ENCODE results near the gene ZC3H18.

ZC3H18 gene

DNA sequence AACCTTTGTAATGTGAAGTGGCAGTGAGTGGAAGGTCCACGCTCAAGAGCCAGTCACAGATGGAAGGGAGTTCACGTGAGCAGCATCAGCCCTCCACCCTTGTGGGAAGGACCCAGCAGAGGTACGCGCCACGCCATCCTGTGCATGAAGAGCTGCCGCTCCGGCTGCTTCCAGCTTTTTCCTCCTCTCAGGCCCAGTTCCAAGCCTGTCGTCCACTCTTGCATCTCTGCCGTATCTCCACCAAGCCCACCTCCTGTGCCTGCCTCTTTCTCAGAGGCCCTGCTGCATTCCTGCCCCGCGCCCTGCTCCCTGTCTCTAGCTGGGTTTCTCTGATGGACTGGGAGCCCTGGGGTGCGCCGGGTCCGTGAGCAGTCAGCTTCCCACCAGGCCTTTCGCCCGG lies 10.2 kb downstream of the ZC3H18 start:
- no peak overlapping the region for H3K4me3 ChIP-seq (replicated peaks; ENCODE audit: low read depth, low read length)
- TF ChIP-seq, protein P1, sequence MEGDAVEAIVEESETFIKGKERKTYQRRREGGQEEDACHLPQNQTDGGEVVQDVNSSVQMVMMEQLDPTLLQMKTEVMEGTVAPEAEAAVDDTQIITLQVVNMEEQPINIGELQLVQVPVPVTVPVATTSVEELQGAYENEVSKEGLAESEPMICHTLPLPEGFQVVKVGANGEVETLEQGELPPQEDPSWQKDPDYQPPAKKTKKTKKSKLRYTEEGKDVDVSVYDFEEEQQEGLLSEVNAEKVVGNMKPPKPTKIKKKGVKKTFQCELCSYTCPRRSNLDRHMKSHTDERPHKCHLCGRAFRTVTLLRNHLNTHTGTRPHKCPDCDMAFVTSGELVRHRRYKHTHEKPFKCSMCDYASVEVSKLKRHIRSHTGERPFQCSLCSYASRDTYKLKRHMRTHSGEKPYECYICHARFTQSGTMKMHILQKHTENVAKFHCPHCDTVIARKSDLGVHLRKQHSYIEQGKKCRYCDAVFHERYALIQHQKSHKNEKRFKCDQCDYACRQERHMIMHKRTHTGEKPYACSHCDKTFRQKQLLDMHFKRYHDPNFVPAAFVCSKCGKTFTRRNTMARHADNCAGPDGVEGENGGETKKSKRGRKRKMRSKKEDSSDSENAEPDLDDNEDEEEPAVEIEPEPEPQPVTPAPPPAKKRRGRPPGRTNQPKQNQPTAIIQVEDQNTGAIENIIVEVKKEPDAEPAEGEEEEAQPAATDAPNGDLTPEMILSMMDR (IDR thresholded peaks at IDR 0.05; ENCODE audit: low read depth, low read length, missing control alignments), result no peak
- no peak for DNase-seq (ENCODE audit: extremely low read depth, low read depth)

DNA sequence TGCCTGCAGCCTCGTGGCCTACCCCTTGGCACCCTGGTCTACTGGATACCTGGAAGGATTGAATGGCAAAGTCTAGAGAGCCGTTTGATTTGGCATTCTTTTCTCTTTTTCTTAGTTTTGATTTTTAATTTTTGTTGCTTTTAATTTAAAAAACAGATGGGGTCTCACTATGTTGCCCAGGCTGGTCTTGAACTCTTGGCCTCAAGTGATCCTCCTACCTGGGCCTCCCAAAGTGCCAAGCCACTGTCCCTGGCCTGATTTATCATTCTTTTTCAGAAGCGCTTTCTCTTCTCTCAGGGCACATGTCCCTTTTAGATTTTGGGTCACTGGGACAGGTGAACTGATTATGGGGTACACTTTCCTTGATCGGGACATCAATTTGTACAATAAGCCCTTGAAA lies 10.8 kb downstream of the ZC3H18 start:
- H3K4me3 ChIP-seq (replicated peaks; ENCODE audit: low read depth, low read length), result no peak overlapping the region
- TF ChIP-seq, protein P1 (IDR thresholded peaks at IDR 0.05; ENCODE audit: low read depth, low read length, missing control alignments), result no peak
- DNase-seq (ENCODE audit: extremely low read depth, low read depth), result no peak

DNA sequence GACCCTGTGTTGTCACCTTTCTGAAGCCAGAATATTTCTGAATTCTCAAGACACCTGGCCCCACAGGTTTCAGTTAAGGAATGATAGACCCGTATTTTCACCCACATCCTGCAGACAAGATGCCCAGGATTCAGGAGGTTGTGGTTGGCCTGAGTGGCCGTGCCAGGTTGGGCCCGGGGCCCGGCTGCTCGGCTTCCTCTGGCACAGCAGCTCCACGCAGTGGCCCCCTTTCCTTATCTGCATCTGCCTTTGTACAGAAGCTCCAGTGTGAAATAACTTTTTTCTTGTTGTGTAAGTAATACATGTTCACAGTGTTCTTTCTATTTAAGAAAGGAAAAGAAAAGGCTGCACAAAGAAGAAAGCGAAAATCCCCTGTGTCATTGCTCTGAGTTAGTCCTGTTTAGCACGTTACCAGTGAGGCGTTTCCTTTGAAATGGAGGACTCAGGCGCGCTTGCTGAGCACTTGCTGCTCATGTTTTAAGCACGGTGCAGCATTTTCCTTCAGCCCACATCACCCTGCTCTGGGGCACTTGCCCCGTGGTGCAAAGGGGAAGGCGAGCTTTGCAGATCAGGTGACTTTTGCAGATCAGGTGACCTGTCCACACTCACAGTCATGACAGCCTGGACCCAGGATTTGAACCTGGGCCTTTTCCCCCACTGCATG lies 12.8 kb downstream of the ZC3H18 start:
- TF ChIP-seq, protein P1 (IDR thresholded peaks at IDR 0.05; ENCODE audit: low read depth, low read length, missing control alignments), result no peak
- no peak overlapping the region for H3K4me3 ChIP-seq (replicated peaks; ENCODE audit: low read depth, low read length)
- no peak for DNase-seq (ENCODE audit: extremely low read depth, low read depth)

DNA sequence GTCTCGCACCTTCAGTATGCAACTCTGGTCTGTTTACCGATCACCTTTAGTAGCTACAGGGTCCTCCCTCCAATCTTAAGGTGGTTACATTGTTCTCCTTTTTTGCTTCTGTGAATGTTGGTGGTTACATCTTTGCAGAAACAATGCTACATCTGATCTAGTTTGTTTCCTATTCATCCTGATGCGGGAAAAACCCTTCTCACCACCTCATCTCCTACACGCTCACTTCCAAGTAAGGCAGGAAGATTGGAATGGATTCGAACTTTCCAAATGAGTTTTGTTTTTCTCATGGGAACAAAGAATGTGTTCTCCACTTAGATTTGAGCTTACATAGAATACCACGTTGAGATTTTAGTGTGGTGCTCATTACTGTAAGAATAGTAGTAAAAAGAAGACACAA lies 14.5 kb downstream of the ZC3H18 start:
- no peak overlapping the region for H3K4me3 ChIP-seq (replicated peaks; ENCODE audit: low read depth, low read length)
- DNase-seq (ENCODE audit: extremely low read depth, low read depth), result no peak
- TF ChIP-seq, protein P1 (IDR thresholded peaks at IDR 0.05; ENCODE audit: low read depth, low read length, missing control alignments), result no peak

GRCh38 chr16:88585269-88585668 lies 15.1 kb downstream of the ZC3H18 start:
- H3K4me3 ChIP-seq (replicated peaks; ENCODE audit: low read depth, low read length), result no peak overlapping the region
- DNase-seq (ENCODE audit: extremely low read depth, low read depth), result no peak
- TF ChIP-seq, protein P1 (IDR thresholded peaks at IDR 0.05; ENCODE audit: low read depth, low read length, missing control alignments), result no peak

DNA sequence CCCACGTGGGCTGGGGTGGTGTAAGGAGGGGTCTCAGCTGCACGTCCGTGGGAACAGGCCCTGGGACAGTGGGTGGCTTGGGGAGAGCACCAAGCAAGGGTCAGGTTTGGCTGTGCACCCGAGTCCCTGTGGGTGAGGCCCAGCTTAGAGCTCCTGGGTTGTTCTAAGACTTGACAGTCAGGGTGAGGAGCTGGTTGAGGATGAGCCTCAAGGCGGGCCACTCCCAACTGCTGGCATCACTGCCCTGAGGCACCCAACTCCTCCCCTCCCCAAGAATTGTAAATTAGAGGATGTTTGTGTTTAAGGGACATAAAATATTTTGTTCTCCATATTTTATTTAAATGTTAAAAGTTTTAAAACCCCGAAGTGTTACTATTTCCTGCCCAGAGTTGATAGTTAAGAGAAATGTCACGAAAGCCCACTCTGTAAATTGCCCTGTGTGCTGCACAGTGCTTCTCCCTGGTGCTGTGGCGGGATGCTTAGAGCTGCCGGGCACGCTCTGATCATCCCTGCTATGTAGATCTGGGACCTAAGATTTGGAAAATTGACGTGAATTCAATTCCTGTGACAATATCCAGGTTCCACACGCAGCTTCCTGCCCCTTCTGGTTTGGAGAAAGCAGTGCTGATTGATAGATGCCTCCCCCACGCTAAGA lies 15.9 kb downstream of the ZC3H18 start:
- no peak for DNase-seq (ENCODE audit: extremely low read depth, low read depth)
- H3K4me3 ChIP-seq (replicated peaks; ENCODE audit: low read depth, low read length), result no peak overlapping the region
- TF ChIP-seq, protein P1 (IDR thresholded peaks at IDR 0.05; ENCODE audit: low read depth, low read length, missing control alignments), result no peak
